ENCODE measurements around the gene MED27. TPM values are rescaled to one million over a fixed set of nuclear protein-coding genes. Genes with fewer than 3 reads are reported as not detected.

MED27 gene
- total RNA-seq, 1 donor from 2014 or later = 15.7 TPM

DNA sequence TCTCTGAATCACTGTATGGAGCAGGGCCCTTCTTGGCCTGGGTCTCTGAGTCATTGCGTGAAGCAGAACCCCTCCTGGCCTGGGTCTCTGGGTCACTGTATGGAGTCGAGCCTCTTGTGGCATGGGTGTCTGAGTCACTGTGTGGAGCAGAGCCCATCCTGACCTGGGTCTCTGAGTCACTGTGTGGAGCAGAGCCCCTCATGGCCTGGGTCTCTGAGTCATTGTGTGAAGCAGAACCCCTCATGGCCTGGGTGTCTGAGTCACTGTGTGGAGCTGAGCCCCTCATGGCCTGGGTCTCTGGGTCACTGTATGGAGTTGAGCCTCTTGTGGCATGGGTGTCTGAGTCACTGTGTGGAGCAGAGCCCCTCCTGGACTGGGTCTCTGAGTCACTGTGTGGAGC is 245.8 kb downstream of the MED27 start:
- Histone ChIP-seq H3K27me3 (ENCODE audit: low read depth) (no peaks in the 10 kb centered on the region), H3K4me1 (no peaks in the 10 kb centered on the region), H3K36me3 (no peaks in the 10 kb centered on the region), H3K9me3 (peaks cover 7% of the 10 kb centered on the region), H3K4me3 (no peak overlapping the region), H3K27ac (no peak overlapping the region)
- ATAC-seq (no peak), DNase-seq (no peak)
- intact Hi-C loops (cut with DNase I) = no loop called here
- TF ChIP-seq, protein P1, sequence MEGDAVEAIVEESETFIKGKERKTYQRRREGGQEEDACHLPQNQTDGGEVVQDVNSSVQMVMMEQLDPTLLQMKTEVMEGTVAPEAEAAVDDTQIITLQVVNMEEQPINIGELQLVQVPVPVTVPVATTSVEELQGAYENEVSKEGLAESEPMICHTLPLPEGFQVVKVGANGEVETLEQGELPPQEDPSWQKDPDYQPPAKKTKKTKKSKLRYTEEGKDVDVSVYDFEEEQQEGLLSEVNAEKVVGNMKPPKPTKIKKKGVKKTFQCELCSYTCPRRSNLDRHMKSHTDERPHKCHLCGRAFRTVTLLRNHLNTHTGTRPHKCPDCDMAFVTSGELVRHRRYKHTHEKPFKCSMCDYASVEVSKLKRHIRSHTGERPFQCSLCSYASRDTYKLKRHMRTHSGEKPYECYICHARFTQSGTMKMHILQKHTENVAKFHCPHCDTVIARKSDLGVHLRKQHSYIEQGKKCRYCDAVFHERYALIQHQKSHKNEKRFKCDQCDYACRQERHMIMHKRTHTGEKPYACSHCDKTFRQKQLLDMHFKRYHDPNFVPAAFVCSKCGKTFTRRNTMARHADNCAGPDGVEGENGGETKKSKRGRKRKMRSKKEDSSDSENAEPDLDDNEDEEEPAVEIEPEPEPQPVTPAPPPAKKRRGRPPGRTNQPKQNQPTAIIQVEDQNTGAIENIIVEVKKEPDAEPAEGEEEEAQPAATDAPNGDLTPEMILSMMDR (IDR thresholded peaks at IDR 0.05) = no peak

DNA sequence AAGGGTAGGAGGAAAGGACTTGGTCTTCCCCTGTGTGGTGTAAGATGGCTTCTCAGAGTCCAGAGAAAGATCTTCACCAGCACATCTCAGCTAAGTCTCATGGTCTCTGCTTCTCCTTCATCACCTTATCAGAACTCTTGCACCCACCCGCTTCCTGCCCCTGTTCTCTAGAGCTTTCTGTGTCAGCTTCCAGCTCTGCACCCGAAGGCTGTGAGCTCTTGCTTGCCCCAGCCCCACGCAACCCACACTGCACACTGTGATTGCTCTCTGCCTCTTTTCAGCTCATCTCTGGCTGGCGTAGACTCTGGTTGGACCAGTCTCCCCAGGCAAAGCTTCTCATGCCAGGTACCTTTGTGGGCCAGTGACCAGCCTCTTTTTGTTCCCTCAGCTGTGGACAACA is 246.6 kb downstream of the MED27 start:
- peaks cover 1% of the 10 kb centered on the region for H3K27me3 ChIP-seq (ENCODE audit: low read depth)
- H3K27ac ChIP-seq = no peak overlapping the region
- H3K4me3 ChIP-seq = no peak overlapping the region
- no peak for DNase-seq
- no peaks in the 10 kb centered on the region for H3K36me3 ChIP-seq
- no peaks in the 10 kb centered on the region for H3K4me1 ChIP-seq
- ATAC-seq = no peak
- H3K9me3 ChIP-seq = peaks cover 7% of the 10 kb centered on the region
- intact Hi-C loops (cut with DNase I) = no loop called here
- TF ChIP-seq, protein P1 (IDR thresholded peaks at IDR 0.05) = no peak

DNA sequence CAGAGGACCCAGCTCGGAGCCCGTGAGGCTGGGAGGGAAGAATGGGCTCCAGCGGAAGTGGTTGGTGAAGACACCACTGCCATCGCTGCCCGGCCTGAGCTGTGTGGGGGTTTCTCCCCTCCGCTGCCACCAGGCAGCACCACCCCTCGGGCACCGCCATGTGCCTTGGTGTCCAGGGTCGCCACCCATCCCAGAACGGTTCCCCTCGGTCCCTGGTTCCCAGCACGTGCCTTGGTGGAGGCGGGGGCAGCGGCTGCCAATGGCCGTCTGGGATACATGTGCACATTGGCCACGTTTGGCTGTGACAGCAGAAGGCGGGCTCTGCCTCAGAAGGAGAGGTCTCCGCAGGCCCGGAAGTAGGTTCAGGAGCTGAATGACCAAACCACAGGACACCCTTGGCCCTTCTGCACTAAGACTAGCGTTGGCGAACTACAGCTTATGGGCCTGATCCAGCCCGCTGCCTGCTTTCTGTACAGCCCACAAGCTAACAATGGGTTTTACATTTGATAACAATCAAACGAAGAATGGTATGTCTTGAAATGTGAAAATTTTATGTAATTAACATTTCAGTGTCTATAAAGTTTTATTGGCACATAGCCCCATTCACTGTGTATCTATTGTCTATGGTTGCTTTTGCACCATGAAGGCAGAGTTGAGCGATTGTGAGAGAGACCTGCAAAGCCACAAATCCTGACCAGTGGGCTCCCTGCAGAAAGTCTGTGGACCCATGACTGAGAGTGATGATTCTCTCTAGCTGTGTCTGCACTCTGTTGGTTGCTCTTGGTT is 248.1 kb downstream of the MED27 start:
- H3K4me3 ChIP-seq = no peak overlapping the region
- ATAC-seq = no peak
- TF ChIP-seq, protein P1 (IDR thresholded peaks at IDR 0.05) = no peak
- no peaks in the 10 kb centered on the region for H3K36me3 ChIP-seq
- no peaks in the 10 kb centered on the region for H3K4me1 ChIP-seq
- H3K9me3 ChIP-seq = peaks cover 7% of the 10 kb centered on the region
- H3K27ac ChIP-seq = no peak overlapping the region
- no peak for DNase-seq
- peaks cover 4% of the 10 kb centered on the region for H3K27me3 ChIP-seq (ENCODE audit: low read depth)
- intact Hi-C loops (cut with DNase I) = no loop called here

DNA sequence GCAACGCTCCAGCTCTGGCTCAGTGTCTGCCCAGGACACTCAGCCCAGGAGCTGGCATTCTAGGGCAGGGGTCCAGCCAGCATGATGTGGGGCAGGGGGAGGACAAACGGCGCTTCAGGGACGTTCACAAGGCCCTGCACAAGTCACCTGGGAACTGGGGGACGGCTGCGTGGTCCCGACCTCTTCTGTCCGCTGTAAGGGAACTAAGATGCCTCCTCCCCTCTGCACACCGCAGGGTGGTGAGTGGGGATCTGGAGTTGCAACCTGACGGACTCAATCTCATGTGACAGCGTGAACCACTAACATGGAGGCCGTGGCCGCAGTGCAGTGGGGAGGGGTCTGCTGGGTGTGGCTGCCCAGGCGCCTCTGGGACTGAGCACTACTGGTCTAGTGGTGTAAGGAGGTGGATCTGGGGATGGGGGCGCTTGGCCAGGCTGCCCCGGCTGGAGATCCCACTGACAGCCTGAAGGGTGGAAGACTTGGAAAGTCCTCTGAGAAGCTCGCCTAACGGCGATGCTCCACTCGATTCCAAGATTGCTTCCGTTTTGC is 251.8 kb downstream of the MED27 start:
- H3K9me3 ChIP-seq = no peaks in the 10 kb centered on the region
- peaks cover 34% of the 10 kb centered on the region for H3K27me3 ChIP-seq (ENCODE audit: low read depth)
- DNase-seq (no peak), ATAC-seq (no peak)
- TF ChIP-seq, protein P1 (IDR thresholded peaks at IDR 0.05) = no peak
- no peaks in the 10 kb centered on the region for H3K36me3 ChIP-seq
- no peaks in the 10 kb centered on the region for H3K4me1 ChIP-seq
- no peak overlapping the region for H3K4me3 ChIP-seq
- intact Hi-C loops (cut with DNase I) = no loop called here
- H3K27ac ChIP-seq = no peak overlapping the region

DNA sequence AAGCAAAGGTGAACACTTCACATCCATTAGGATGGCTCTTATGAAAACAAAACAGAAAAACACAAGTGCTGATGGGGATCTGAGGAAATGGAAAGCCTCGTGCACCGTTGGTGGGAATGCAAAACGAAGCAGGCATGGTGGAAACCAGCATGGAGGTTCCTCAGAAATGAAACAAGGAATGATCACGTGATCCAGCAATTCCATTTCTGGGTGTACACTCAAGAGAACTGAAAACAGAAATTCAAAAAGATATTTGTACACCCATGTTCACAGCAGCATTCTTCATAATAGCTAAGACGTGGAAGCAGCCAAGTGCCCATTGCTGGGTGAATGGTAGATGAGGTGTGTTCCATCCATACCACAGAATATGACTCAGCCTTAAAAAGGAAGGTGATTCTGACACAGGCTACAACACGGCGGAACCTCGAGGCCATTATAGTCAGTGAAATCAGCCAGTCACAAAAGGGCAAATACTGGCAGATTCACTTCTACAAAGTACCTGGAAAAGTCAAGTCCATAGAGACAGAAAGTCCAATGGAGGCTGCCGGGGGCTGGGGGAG is 252.6 kb downstream of the MED27 start:
- H3K4me1 ChIP-seq = no peaks in the 10 kb centered on the region
- TF ChIP-seq, protein P1 (IDR thresholded peaks at IDR 0.05) = no peak

More for the DNA sequence above, 252.6 kb downstream of the MED27 start:
- no peak for DNase-seq
- intact Hi-C loops (cut with DNase I) = no loop called here
- ATAC-seq = no peak
- Histone ChIP-seq H3K27me3 (ENCODE audit: low read depth) (peaks cover 37% of the 10 kb centered on the region), H3K4me3 (no peak overlapping the region), H3K36me3 (no peaks in the 10 kb centered on the region), H3K27ac (no peak overlapping the region), H3K9me3 (no peaks in the 10 kb centered on the region)
